Karpas-422 (cell line): ENCODE results near the gene STMN3. TPM values are rescaled to one million over a fixed set of nuclear protein-coding genes. Genes with fewer than 3 reads are reported as not detected.

ENCODE experiments used
- DNase-seq: peaks from one replicate; pipeline ENCODE4 v3.0.0-alpha.2; 2015
- H2AFZ ChIP-seq: fragments of 200-600 bp; sonication (generic); 2 replicates; pipeline ENCODE4 v1.6.1; 2014; ENCODE audit warnings: antibody characterized with exemption, low read length, mixed read lengths
- H3K27ac ChIP-seq: fragments of 200-600 bp; sonication (generic); 2 replicates; pipeline ENCODE4 v1.5.1; 2014; ENCODE audit warnings: mild to moderate bottlenecking, low read length, moderate library complexity
- H3K27me3 ChIP-seq: fragments of 200-600 bp; sonication (generic); 2 replicates; pipeline ENCODE4 v1.6.1; 2014; ENCODE audit warnings: low read length, mixed read lengths
- H3K36me3 ChIP-seq: fragments of 200-600 bp; sonication (generic); 2 replicates; pipeline ENCODE4 v1.6.1; 2014; ENCODE audit warnings: low read length, mixed read lengths; ENCODE audit not compliant: insufficient read depth
- H3K4me1 ChIP-seq: fragments of 200-600 bp; sonication (generic); 2 replicates; pipeline ENCODE4 v1.6.1; 2014; ENCODE audit warnings: mild to moderate bottlenecking, low read length, mixed read lengths
- H3K4me2 ChIP-seq: fragments of 200-600 bp; sonication (generic); 2 replicates; pipeline ENCODE4 v1.6.1; 2014; ENCODE audit warnings: low read length, low read depth, mild to moderate bottlenecking; ENCODE audit not compliant: poor library complexity, severe bottlenecking
- H3K4me3 ChIP-seq: fragments of 200-600 bp; sonication (generic); 2 replicates; pipeline ENCODE4 v1.5.1; 2014; ENCODE audit warnings: mild to moderate bottlenecking, antibody characterized with exemption, low read length, mixed read lengths
- H3K79me2 ChIP-seq: fragments of 200-600 bp; sonication (generic); 2 replicates; pipeline ENCODE4 v1.6.1; 2014; ENCODE audit warnings: mild to moderate bottlenecking, low read length, mixed read lengths
- H3K9ac ChIP-seq: fragments of 200-600 bp; sonication (generic); 2 replicates; pipeline ENCODE4 v1.6.0; 2014; ENCODE audit warnings: low read length
- H3K9me2 ChIP-seq: fragments of 200-600 bp; sonication (generic), shearing (Covaris generic); replicated peaks from 2 replicates; pipeline ENCODE4 v1.6.0; 2014; ENCODE audit warnings: mild to moderate bottlenecking, low read length, moderate library complexity; ENCODE audit not compliant: insufficient read depth
- H3K9me3 ChIP-seq: fragments of 300-700, 200-600 bp; sonication (generic); 2 replicates; pipeline ENCODE4 v1.6.1; 2014; ENCODE audit warnings: low read length, mixed read lengths
- H4K20me1 ChIP-seq: fragments of 200-600 bp; sonication (generic); 2 replicates; pipeline ENCODE4 v1.6.1; 2014; ENCODE audit warnings: mild to moderate bottlenecking, antibody characterized with exemption, low read length, low read depth; ENCODE audit not compliant: insufficient read depth
- total RNA-seq: library from RNA; depleted of rRNA; stranded (reverse); fragments of >200 nt; shearing (Covaris generic); gene quantifications from 2 replicates; pipeline ENCODE4 v1.2.3, GENCODE V29; 2014; ENCODE audit warnings: low replicate concordance

STMN3 gene
- total RNA-seq, 1 experiment from 2014 or later, result 1.4 TPM

DNA sequence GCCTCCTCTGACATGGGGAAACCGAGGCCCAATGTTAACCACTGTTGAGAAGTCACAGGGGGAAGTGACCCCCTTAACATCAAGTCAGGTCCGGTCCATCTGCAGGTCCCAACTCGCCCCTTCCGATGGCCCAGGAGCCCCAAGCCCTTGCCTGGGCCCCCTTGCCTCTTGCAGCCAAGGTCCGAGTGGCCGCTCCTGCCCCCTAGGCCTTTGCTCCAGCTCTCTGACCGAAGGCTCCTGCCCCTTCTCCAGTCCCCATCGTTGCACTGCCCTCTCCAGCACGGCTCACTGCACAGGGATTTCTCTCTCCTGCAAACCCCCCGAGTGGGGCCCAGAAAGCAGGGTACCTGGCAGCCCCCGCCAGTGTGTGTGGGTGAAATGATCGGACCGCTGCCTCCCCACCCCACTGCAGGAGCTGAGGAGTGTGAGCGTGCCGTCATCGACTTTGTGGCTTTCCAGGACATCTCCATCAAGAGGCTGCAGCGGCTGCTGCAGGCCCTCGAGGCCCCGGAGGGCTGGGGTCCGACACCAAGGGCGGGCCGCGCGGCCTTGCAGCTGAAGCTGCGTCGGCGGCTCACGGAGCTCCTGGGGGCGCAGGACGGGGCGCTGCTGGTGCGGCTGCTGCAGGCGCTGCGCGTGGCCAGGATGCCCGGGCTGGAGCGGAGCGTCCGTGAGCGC, 44.8 kb upstream of the STMN3 start:
- Histone ChIP-seq H3K9me3 (no peaks in the 10 kb centered on the region), H2AFZ (no peak overlapping the region), H3K36me3 (peaks cover 9% of the 10 kb centered on the region; the same call in 1 of the 2 replicates), H3K79me2 (no peaks in the 10 kb centered on the region), H3K4me3 (no peak overlapping the region), H3K9me2 (no peaks in the 10 kb centered on the region), H4K20me1 (no peaks in the 10 kb centered on the region), H3K4me1 (peaks cover 7% of the 10 kb centered on the region), H3K27me3 (no peaks in the 10 kb centered on the region), H3K9ac (no peak overlapping the region), H3K27ac (no peak overlapping the region), H3K4me2 (no peak overlapping the region)
- DNase-seq, result no peak

- Histone ChIP-seq H4K20me1 (no peaks in the 10 kb centered on the region), H3K27me3 (no peaks in the 10 kb centered on the region), H3K79me2 (no peaks in the 10 kb centered on the region), H3K9me3 (no peaks in the 10 kb centered on the region), H3K4me3 (no peak overlapping the region), H3K36me3 (peaks cover 9% of the 10 kb centered on the region; the same call in 1 of the 2 replicates), H3K9me2 (no peaks in the 10 kb centered on the region), H3K4me2 (no peak overlapping the region), H3K27ac (no peak overlapping the region), H3K9ac (no peak overlapping the region), H3K4me1 (peaks cover 7% of the 10 kb centered on the region), H2AFZ (no peak overlapping the region)
- peak; percentile 52 for DNase-seq
These were observed 44.2 kb upstream of the STMN3 start for GRCh38 chr20:63697357-63697867.

GRCh38 chr20:63696628-63697356, 43.6 kb upstream of the STMN3 start, which contains the start of gene TNFRSF6B:
TSS of gene TNFRSF6B (plus strand) at chr20:63696652. CDS start at chr20:63696768, 116 bp downstream.
- Histone ChIP-seq H3K4me1 (peaks cover 7% of the 10 kb centered on the region), H4K20me1 (no peaks in the 10 kb centered on the region)

GRCh38 chr20:63696306-63696627, 43.0 kb upstream of the STMN3 start:
- no peaks in the 10 kb centered on the region for H3K9me3 ChIP-seq
- H4K20me1 ChIP-seq, result no peaks in the 10 kb centered on the region
- H3K36me3 ChIP-seq, result peaks cover 12% of the 10 kb centered on the region; the same call in 1 of the 2 replicates
- no peak overlapping the region for H3K4me2 ChIP-seq
- H3K4me3 ChIP-seq, result no peak overlapping the region
- H3K27me3 ChIP-seq, result no peaks in the 10 kb centered on the region
- no peak overlapping the region for H3K27ac ChIP-seq
- H3K79me2 ChIP-seq, result no peaks in the 10 kb centered on the region
- DNase-seq, result peak; percentile 60
- H3K9me2 ChIP-seq, result no peaks in the 10 kb centered on the region
- H3K4me1 ChIP-seq, result peaks cover 7% of the 10 kb centered on the region
- no peak overlapping the region for H3K9ac ChIP-seq
- no peak overlapping the region for H2AFZ ChIP-seq

More at GRCh38 chr20:63696628-63697356, 43.6 kb upstream of the STMN3 start, which contains the start of gene TNFRSF6B:
- Histone ChIP-seq H3K36me3 (peaks cover 9% of the 10 kb centered on the region; the same call in 1 of the 2 replicates), H3K27me3 (no peaks in the 10 kb centered on the region), H3K9me2 (no peaks in the 10 kb centered on the region), H3K4me3 (no peak within 1 kb of the TSS), H3K9ac (no peak within 1 kb of the TSS), H3K4me2 (no peak within 1 kb of the TSS), H2AFZ (no peak within 1 kb of the TSS), H3K79me2 (no peaks in the 10 kb centered on the region), H3K9me3 (no peaks in the 10 kb centered on the region), H3K27ac (no peak within 1 kb of the TSS)
- no peak for DNase-seq

- Histone ChIP-seq H3K4me2 (no peak overlapping the region), H3K27ac (no peak overlapping the region), H3K9me2 (no peaks in the 10 kb centered on the region), H3K4me3 (no peak overlapping the region), H2AFZ (no peak overlapping the region), H3K36me3 (peaks cover 12% of the 10 kb centered on the region; the same call in 1 of the 2 replicates), H4K20me1 (no peaks in the 10 kb centered on the region), H3K9ac (no peak overlapping the region), H3K27me3 (no peaks in the 10 kb centered on the region), H3K4me1 (peaks cover 7% of the 10 kb centered on the region), H3K9me3 (no peaks in the 10 kb centered on the region), H3K79me2 (no peaks in the 10 kb centered on the region)
- no peak for DNase-seq
These were observed 42.4 kb upstream of the STMN3 start for GRCh38 chr20:63695424-63696305.

- no peak overlapping the region for H3K9ac ChIP-seq
- H3K4me3 ChIP-seq, result no peak overlapping the region
- H3K27ac ChIP-seq, result no peak overlapping the region
- no peak overlapping the region for H3K4me2 ChIP-seq
- H3K9me2 ChIP-seq, result no peaks in the 10 kb centered on the region
- H3K9me3 ChIP-seq, result no peaks in the 10 kb centered on the region
- H3K27me3 ChIP-seq, result no peaks in the 10 kb centered on the region
- no peaks in the 10 kb centered on the region for H4K20me1 ChIP-seq
- H3K4me1 ChIP-seq, result peaks cover 4% of the 10 kb centered on the region
- DNase-seq, result no peak
- no peak overlapping the region for H2AFZ ChIP-seq
- H3K36me3 ChIP-seq, result peaks cover 12% of the 10 kb centered on the region; the same call in 1 of the 2 replicates
- no peaks in the 10 kb centered on the region for H3K79me2 ChIP-seq
These were observed 41.6 kb upstream of the STMN3 start for GRCh38 chr20:63694584-63695423.

DNA sequence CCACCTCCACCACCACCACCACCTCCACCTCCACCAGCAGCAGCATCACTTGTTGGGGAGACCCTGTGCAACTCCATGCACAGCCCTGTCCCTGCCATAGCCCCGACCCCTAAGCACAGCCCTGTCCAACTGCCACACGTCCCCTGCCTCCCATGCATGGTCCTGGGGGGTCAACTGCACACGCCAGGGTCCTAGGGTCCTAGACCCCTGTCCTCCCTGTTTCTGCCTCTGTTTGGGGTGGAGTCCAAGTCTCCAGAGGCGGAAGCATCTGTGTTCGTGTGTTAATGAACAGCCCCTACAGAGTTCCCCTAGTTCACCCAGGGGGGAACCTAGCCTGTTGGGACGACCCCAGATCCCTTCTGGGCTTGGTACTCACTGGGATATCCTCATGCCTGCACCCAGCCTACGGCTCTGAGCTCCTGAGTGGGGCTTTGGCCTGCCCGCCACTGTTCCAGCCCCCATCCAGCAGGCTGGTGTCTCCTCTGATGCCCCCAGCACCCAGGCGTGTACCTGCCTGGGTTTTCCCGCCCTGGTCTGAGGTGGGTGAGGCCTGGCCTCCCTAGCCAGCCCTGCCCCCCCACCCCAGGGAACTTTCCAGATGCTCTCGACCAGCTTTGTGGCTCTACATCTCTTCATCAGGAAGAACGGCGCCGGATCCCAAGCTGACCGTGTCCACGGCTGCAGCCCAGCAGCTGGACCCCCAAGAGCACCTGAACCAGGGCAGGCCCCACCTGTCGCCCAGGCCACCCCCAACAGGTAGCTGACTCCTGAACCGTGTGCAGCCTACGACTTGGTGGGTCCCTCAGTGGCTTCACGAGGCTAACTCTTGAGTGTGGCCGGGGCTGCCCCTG, 40.7 kb upstream of the STMN3 start:
- Histone ChIP-seq H2AFZ (no peak overlapping the region), H3K27ac (no peak overlapping the region), H3K4me2 (no peak overlapping the region), H3K36me3 (peaks cover 12% of the 10 kb centered on the region; the same call in 1 of the 2 replicates), H3K4me3 (no peak overlapping the region), H4K20me1 (no peaks in the 10 kb centered on the region), H3K9me2 (no peaks in the 10 kb centered on the region), H3K4me1 (no peaks in the 10 kb centered on the region), H3K9me3 (no peaks in the 10 kb centered on the region), H3K27me3 (no peaks in the 10 kb centered on the region), H3K79me2 (no peaks in the 10 kb centered on the region), H3K9ac (no peak overlapping the region)
- DNase-seq, result no peak
